Tibial nerve (tissue), 4 donors: ENCODE measurements around the gene PCSK1. TPM values are rescaled to one million over a fixed set of nuclear protein-coding genes. Genes with fewer than 3 reads are reported as not detected.

Experiments used
- DNase-seq, 2 donors: peaks; one replicate each; pipeline ENCODE4 v3.0.0-alpha.2; 2019; ENCODE audit warnings: low spot score in 2 of 2
- H3K27ac ChIP-seq, 4 donors: fragments of 200-600 bp; sonication (generic) in 3 of 4; one replicate each; pipeline ENCODE4 v1.5.1; 2017 to 2019; ENCODE audit warnings: mild to moderate bottlenecking in 1 of 4
- H3K27me3 ChIP-seq, 2 donors: fragments of 200-600 bp; sonication (generic) in 1 of 2; one replicate each; pipeline versions ENCODE4 v1.5.1 to v1.6.0; 2017 to 2019
- H3K36me3 ChIP-seq, 3 donors: fragments of 200-600 bp; sonication (generic); one replicate each; pipeline ENCODE4 v1.5.1; 2018 to 2019
- H3K4me1 ChIP-seq, 4 donors: fragments of 200-600 bp; sonication (generic) in 3 of 4; one replicate each; pipeline ENCODE4 v1.5.1; 2017 to 2019
- H3K4me3 ChIP-seq, 4 donors: fragments of 200-600 bp; sonication (generic) in 3 of 4; one replicate each; pipeline ENCODE4 v1.5.1; 2017 to 2019; ENCODE audit warnings: mild to moderate bottlenecking in 1 of 4, moderate library complexity in 1 of 4
- H3K9me3 ChIP-seq, 4 donors: fragments of 200-600 bp; sonication (generic) in 3 of 4; one replicate each; pipeline ENCODE4 v1.5.1; 2017 to 2019
- EP300 ChIP-seq, 2 donors: sonication (generic); formaldehyde crosslinking; IDR thresholded peaks; one replicate each; pipeline ENCODE4 v1.6.1; 2017; ENCODE audit warnings: antibody characterized with exemption in 2 of 2, mild to moderate bottlenecking in 1 of 2
- POLR2A ChIP-seq, 2 donors: fragments of 450-650 bp; IDR thresholded peaks; one replicate each; pipeline ENCODE4 v1.6.1; 2017; ENCODE audit warnings: antibody characterized with exemption in 2 of 2, mild to moderate bottlenecking in 2 of 2, moderate library complexity in 2 of 2
- WGBS, 2 donors: methylation state at CpG; one replicate each; pipeline ENCODE4 v1.1.5; 2018; 5-methylcytosine and 5-hydroxymethylcytosine counted together
- total RNA-seq, 4 donors: library from RNA; depleted of rRNA; stranded (reverse); fragments of >200 nt; gene quantifications; one replicate each; pipeline ENCODE4 v1.1.0, GENCODE V29; 2016
- TF ChIP-seq, protein P1 (sequence below), 5 experiments: fragments of 200-600 bp in 3 of 5; fragments of 450-650 bp in 2 of 5; sonication (generic) in 3 of 5; IDR thresholded peaks; one replicate each; pipeline ENCODE4 v1.5.1; 2016 to 2019; ENCODE audit warnings: antibody characterized with exemption in 5 of 5, mild to moderate bottlenecking in 3 of 5, moderate library complexity in 2 of 5

Gene PCSK1
- total RNA-seq, 4 donors from 2014 or later = 0.22 to 8.1 (median 0.70) TPM

GRCh38 chr5:96377597-96377996, 55.5 kb downstream of the PCSK1 start:
- H3K27ac ChIP-seq = no peak overlapping the region
- H3K4me3 ChIP-seq = no peak overlapping the region
- no peak for TF ChIP-seq POLR2A (IDR thresholded peaks at IDR 0.05)
- TF ChIP-seq EP300 (IDR thresholded peaks at IDR 0.05) = no peak
- TF ChIP-seq, protein P1, sequence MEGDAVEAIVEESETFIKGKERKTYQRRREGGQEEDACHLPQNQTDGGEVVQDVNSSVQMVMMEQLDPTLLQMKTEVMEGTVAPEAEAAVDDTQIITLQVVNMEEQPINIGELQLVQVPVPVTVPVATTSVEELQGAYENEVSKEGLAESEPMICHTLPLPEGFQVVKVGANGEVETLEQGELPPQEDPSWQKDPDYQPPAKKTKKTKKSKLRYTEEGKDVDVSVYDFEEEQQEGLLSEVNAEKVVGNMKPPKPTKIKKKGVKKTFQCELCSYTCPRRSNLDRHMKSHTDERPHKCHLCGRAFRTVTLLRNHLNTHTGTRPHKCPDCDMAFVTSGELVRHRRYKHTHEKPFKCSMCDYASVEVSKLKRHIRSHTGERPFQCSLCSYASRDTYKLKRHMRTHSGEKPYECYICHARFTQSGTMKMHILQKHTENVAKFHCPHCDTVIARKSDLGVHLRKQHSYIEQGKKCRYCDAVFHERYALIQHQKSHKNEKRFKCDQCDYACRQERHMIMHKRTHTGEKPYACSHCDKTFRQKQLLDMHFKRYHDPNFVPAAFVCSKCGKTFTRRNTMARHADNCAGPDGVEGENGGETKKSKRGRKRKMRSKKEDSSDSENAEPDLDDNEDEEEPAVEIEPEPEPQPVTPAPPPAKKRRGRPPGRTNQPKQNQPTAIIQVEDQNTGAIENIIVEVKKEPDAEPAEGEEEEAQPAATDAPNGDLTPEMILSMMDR (IDR thresholded peaks at IDR 0.05) = no peak
- H3K36me3 ChIP-seq = no peaks in the 10 kb centered on the region
- DNase-seq = no peak
- H3K27me3 ChIP-seq = no peaks in the 10 kb centered on the region
- H3K4me1 ChIP-seq = no peaks in the 10 kb centered on the region
- no peaks in the 10 kb centered on the region for H3K9me3 ChIP-seq

- no peak for TF ChIP-seq POLR2A (IDR thresholded peaks at IDR 0.05)
- TF ChIP-seq EP300 (IDR thresholded peaks at IDR 0.05) = no peak
- TF ChIP-seq, protein P1 (IDR thresholded peaks at IDR 0.05) = no peak
- no peak for DNase-seq
- H3K4me3 ChIP-seq = no peak overlapping the region
- WGBS, 2 donors = 39 to 44% methylated on average over 2 of the region's 2 CpGs
- H3K9me3 ChIP-seq = no peaks in the 10 kb centered on the region
- no peaks in the 10 kb centered on the region for H3K27me3 ChIP-seq
- no peaks in the 10 kb centered on the region for H3K36me3 ChIP-seq
- no peak overlapping the region for H3K27ac ChIP-seq
- no peaks in the 10 kb centered on the region for H3K4me1 ChIP-seq
Observed at GRCh38 chr5:96377167-96377566, 55.9 kb downstream of the PCSK1 start.

DNA sequence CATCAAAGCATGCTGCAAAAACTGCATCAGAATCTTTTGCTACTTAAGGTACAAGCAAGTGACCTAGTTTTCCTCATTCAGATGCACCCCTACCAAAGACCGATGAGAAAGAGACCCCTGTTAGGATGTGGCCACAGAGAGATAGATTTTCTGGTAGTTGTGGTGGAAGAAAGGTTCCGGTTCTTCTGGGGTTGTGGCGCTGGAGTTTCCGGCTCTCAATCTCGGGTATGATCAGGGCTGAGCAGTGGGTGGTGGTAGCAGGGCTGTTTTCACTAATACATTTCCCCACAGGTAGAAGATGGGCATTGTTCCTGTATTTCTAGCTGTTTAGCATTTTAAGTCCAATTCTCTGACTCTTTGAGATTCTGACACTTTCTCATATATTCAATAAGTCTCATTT, 58.4 kb downstream of the PCSK1 start:
- H3K4me3 ChIP-seq = no peak overlapping the region
- no peak for DNase-seq
- no peak overlapping the region for H3K27ac ChIP-seq
- no peaks in the 10 kb centered on the region for H3K36me3 ChIP-seq
- H3K27me3 ChIP-seq = no peaks in the 10 kb centered on the region
- TF ChIP-seq, protein P1 (IDR thresholded peaks at IDR 0.05) = no peak
- TF ChIP-seq EP300 (IDR thresholded peaks at IDR 0.05) = no peak
- TF ChIP-seq POLR2A (IDR thresholded peaks at IDR 0.05) = no peak
- H3K4me1 ChIP-seq = no peaks in the 10 kb centered on the region
- 79 to 83% methylated on average over 5 of the region's 5 CpGs for WGBS, 2 donors
- no peaks in the 10 kb centered on the region for H3K9me3 ChIP-seq

- WGBS, 2 donors = 73 to 81% methylated on average over 4 of the region's 4 CpGs
- Histone ChIP-seq H3K27ac (no peak overlapping the region), H3K36me3 (no peaks in the 10 kb centered on the region), H3K27me3 (no peaks in the 10 kb centered on the region), H3K4me1 (no peaks in the 10 kb centered on the region), H3K4me3 (no peak overlapping the region), H3K9me3 (no peaks in the 10 kb centered on the region)
- DNase-seq = no peak
- TF ChIP-seq, protein P1 (IDR thresholded peaks at IDR 0.05) = no peak
- TF ChIP-seq POLR2A (IDR thresholded peaks at IDR 0.05) = no peak
- TF ChIP-seq EP300 (IDR thresholded peaks at IDR 0.05) = no peak
Observed at GRCh38 chr5:96373381-96373733, 59.7 kb downstream of the PCSK1 start.

DNA sequence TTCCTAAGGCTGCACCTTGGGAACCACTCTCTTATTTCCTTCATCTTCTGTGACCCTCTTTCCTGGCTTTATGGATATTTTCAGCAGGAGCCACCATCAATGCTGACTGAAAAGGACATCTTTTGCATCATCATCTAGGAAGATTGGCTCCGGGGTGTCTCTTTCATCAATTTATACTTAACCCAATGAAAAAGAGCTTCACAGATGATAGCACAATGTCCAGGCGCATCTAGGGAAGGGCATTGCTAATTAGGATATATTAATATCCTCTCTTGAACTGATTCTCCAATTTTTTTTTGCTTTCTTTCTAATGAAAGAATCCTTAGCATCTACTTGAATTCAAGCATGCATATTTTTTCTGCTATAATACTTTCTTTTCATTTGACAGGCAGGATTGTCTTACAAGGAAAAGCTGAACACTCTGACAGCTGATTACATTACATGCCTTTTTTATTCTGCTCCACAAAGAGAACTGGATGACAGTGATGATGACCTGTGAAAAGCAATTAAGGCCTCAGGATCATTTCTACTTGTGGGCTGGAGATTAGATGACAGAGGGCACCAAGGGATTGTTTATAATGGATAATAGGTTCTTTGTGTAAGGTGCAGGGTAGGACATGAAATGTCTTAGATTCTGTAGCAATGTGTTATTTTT, 60.2 kb downstream of the PCSK1 start:
- TF ChIP-seq, protein P1 (IDR thresholded peaks at IDR 0.05) = no peak
- no peak for TF ChIP-seq EP300 (IDR thresholded peaks at IDR 0.05)
- no peak for TF ChIP-seq POLR2A (IDR thresholded peaks at IDR 0.05)
- 67 to 78% methylated on average over 2 of the region's 2 CpGs for WGBS, 2 donors
- Histone ChIP-seq H3K27ac (no peak overlapping the region), H3K9me3 (no peaks in the 10 kb centered on the region), H3K4me1 (no peaks in the 10 kb centered on the region), H3K36me3 (no peaks in the 10 kb centered on the region), H3K4me3 (no peak overlapping the region), H3K27me3 (no peaks in the 10 kb centered on the region)
- DNase-seq = no peak
